ENCODE measurements around the gene TMEM14A. TPM values are rescaled to one million over a fixed set of nuclear protein-coding genes. Genes with fewer than 3 reads are reported as not detected.

Gene TMEM14A
- total RNA-seq, 1 donor from 2014 or later: 37.3 TPM

- Mint-ChIP-seq H3K4me1 (ENCODE audit: unreplicated experiment) (peaks cover 5% of the 10 kb centered on the region), H3K27ac (no peak overlapping the region), H3K27me3 (peaks cover 3% of the 10 kb centered on the region), H3K36me3 (no peaks in the 10 kb centered on the region), H3K4me3 (no peak overlapping the region), H3K9me3 (no peaks in the 10 kb centered on the region)
- no peak for DNase-seq (ENCODE audit: extremely low spot score, unreplicated experiment)
- TF ChIP-seq CTCF (conservative IDR thresholded peaks at IDR 0.05): no peak
Measured at GRCh38 chr6:52635049-52635577, 35.8 kb upstream of the TMEM14A start.

- Mint-ChIP-seq H3K4me3 (no peak overlapping the region), H3K36me3 (no peaks in the 10 kb centered on the region), H3K27me3 (peaks cover 13% of the 10 kb centered on the region), H3K9me3 (no peaks in the 10 kb centered on the region), H3K4me1 (ENCODE audit: unreplicated experiment) (peaks cover 15% of the 10 kb centered on the region), H3K27ac (no peak overlapping the region)
- no peak for DNase-seq (ENCODE audit: extremely low spot score, unreplicated experiment)
- no peak for TF ChIP-seq CTCF (conservative IDR thresholded peaks at IDR 0.05)
Measured at GRCh38 chr6:52636830-52637229, 34.1 kb upstream of the TMEM14A start.

GRCh38 chr6:52639493-52639892 lies 31.4 kb upstream of the TMEM14A start:
- Mint-ChIP-seq H3K4me1 (ENCODE audit: unreplicated experiment) (peaks cover 22% of the 10 kb centered on the region), H3K9me3 (peaks cover 6% of the 10 kb centered on the region), H3K4me3 (no peak overlapping the region), H3K36me3 (no peaks in the 10 kb centered on the region), H3K27me3 (peaks cover 24% of the 10 kb centered on the region), H3K27ac (no peak overlapping the region)
- TF ChIP-seq CTCF (conservative IDR thresholded peaks at IDR 0.05): no peak
- no peak for DNase-seq (ENCODE audit: extremely low spot score, unreplicated experiment)

- H3K4me3 Mint-ChIP-seq: no peak overlapping the region
Measured at GRCh38 chr6:52640170-52640569, 30.7 kb upstream of the TMEM14A start.

GRCh38 chr6:52640916-52641315 lies 30.0 kb upstream of the TMEM14A start:
- no peak overlapping the region for H3K27ac Mint-ChIP-seq

More at GRCh38 chr6:52640170-52640569, 30.7 kb upstream of the TMEM14A start:
- Mint-ChIP-seq H3K27ac (no peak overlapping the region), H3K9me3 (peaks cover 6% of the 10 kb centered on the region), H3K27me3 (peaks cover 24% of the 10 kb centered on the region), H3K4me1 (ENCODE audit: unreplicated experiment) (peaks cover 22% of the 10 kb centered on the region), H3K36me3 (no peaks in the 10 kb centered on the region)
- TF ChIP-seq CTCF (conservative IDR thresholded peaks at IDR 0.05): no peak
- DNase-seq (ENCODE audit: extremely low spot score, unreplicated experiment): no peak

More at GRCh38 chr6:52640916-52641315, 30.0 kb upstream of the TMEM14A start:
- Mint-ChIP-seq H3K36me3 (no peaks in the 10 kb centered on the region), H3K27me3 (peaks cover 24% of the 10 kb centered on the region), H3K9me3 (peaks cover 6% of the 10 kb centered on the region), H3K4me1 (ENCODE audit: unreplicated experiment) (peaks cover 22% of the 10 kb centered on the region), H3K4me3 (no peak overlapping the region)
- TF ChIP-seq CTCF (conservative IDR thresholded peaks at IDR 0.05): no peak
- DNase-seq (ENCODE audit: extremely low spot score, unreplicated experiment): no peak

Data from type B pancreatic cell (in vitro differentiated cells).